Liver (tissue), 3 donors: ENCODE data around the gene ADAP1.

ENCODE experiments used
- ATF3 ChIP-seq: IDR thresholded peaks from 2 replicates; pipeline ENCODE4 v1.6.1; 2016; ENCODE audit warnings: antibody characterized with exemption
- CTCF ChIP-seq: fragments of 150-350 bp; IDR thresholded peaks from 2 replicates; pipeline ENCODE4 v1.5.1; 2017; ENCODE audit warnings: improper control_type of control experiment, low read depth, low read length; ENCODE audit not compliant: missing input control
- GABPA ChIP-seq, 2 donors: IDR thresholded peaks in 1 of 2; conservative IDR thresholded peaks in 1 of 2; 2 replicates each; pipeline ENCODE4 v1.6.1; 2016; ENCODE audit warnings: antibody characterized with exemption in 2 of 2, mild to moderate bottlenecking in 1 of 2, moderate library complexity in 1 of 2
- JUND ChIP-seq, 2 donors: IDR thresholded peaks; 2 replicates each; pipeline ENCODE4 v1.6.1; 2016; ENCODE audit warnings: antibody characterized with exemption in 2 of 2
- MAX ChIP-seq: IDR thresholded peaks from 2 replicates; pipeline ENCODE4 v1.6.1; 2016; ENCODE audit warnings: antibody characterized with exemption
- donor health status: healthy.
- donor health status: healthy.

GRCh38 chr7:897086-897485 lies 57.4 kb downstream of the ADAP1 start:
- TF ChIP-seq CTCF (no peak), MAX (no peak), JUND (IDR thresholded peaks at IDR 0.05) (no peak), ATF3 (no peak), GABPA (IDR thresholded peaks at IDR 0.05 in 1 of 2, conservative IDR thresholded peaks at IDR 0.05 in 1 of 2) (no peak)
